GF-D8 (cell line): ENCODE data around the gene HYOU1.
"Not testable (repeated sequence)": the region's sequence is repeated elsewhere in the genome, so short reads cannot be mapped to it uniquely, and the experiment has no call there.

Experiments used
- DNase-seq: peaks from one replicate; lab custom pipeline; 2025; lab: John Stamatoyannopoulos, UW

Gene HYOU1

DNA sequence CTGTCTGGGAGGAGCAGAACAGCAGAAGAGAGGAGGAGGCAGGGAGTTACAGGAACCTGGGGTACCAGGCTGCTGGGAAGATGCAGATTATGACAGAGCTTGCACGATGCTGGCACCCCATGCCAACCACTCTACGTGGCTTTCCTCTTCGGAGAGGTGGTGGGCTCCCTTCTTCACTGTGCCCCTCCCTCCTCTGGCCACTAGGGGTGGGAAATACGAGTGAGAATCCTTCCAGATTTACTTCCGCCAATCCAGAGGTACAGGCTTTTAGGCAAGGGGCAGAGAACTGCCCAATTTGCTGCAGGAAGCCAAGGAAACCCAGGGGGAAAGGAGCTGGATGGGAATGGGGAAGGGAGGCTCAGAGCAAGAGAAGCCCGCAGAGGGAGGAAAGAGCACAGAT, 12.3 kb downstream of the HYOU1 start:
- no peak for DNase-seq

DNA sequence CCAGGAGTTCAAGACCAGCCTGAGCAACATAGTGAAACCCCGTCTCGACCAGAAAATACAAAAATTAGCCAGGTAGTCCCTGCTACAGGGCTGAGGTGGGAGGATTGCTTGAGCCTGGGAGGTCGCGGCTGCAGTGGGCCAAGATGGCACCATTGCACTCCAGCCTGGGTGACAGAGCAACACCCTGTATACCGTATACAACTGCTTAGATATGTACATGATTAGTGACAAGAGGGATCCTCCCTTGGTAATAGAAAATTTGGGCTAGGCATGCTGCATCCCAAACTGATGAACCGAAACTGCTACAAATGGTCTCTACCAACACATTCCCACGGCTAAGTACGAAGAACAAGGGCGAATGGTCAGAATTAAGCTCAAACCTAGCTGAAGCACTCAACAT, 14.1 kb downstream of the HYOU1 start:
- DNase-seq, result no peak

DNA sequence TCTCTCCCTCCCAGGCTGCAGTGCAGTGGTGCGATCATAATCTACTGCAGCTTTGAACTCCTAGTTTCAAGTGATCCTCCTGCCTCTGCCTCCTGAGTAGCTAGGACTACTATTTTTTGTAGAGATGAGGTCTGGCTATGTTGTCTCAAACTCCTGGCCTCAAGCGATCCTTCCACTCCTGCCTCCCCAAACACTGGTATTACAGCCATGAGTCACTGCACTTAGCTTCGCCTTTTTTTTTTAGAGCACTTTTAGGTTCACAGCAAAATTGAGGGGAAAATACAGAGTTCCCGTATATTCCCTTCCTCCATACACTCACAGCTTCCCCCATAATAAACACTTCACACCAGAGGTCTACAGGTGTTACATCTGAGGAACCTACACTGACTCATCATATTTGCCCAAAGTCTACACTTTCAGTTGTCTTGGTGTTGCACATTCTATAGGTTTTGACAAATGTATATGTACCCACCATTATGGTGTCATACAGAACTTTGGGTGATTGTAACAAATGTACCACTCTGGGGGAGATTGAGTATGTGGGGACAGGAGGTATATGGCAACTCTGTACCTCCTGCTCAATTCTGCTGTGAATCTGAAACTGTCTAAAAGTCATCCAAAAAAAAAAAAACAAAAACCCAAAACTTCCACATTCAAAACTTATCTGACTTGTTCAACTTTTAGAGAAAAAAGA, 15.0 kb downstream of the HYOU1 start:
- DNase-seq, result no peak

DNA sequence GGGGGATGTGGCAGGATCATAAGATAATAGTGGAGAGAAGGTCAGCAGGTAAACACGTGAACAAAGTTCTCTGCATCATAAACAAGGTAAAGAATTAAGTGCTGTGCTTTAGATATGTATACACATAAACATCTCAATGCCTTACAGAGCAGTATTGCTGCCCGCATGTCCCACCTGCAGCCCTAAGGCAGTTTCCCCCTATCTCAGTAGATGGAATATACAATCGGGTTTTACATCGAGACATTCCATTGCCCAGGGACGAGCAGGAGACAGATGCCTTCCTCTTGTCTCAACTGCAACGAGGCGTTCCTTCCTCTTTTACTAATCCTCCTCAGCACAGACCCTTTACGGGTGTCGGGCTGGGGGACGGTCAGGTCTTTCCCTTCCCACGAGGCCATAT, 17.5 kb downstream of the HYOU1 start:
- DNase-seq, result not testable (repeated sequence)

DNA sequence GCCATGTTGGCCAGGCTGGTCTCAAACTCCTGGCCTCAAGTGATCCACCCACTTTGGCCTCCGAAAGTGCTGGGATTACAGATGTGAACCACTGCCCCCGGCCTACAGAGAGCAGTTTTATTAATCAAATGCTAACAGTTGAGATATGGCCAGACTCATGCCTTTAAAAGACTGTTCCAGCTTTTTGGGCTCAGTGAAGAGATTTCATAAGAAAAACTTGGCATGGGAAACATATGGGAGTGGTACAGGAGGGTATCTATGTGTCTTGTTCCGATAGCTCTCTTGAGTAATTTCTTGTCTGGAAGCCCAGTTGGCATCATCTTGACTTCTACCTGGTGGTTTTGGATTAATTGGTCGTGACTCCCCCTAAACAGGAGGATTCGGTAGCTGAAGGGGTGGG, 18.1 kb downstream of the HYOU1 start:
- no peak for DNase-seq

DNA sequence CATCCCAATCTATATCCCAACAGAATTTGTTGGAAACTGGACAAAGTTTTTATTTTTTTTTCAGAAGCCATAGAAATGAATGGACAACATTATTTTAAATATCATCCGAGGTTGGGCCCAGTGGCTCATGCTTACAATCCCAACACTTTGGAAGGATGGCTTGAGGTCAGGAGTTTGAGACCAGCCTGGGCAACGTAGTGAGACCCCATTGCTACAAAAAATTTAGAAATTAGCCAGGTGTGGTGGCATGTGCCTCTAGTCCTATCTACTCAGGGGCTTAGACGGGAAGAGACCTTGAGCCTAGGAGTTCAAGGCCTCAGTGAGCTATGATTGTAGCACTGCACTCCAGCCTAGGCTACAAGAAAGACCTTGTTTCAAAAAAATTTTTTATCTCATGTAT, 22.2 kb downstream of the HYOU1 start:
- no peak for DNase-seq

DNA sequence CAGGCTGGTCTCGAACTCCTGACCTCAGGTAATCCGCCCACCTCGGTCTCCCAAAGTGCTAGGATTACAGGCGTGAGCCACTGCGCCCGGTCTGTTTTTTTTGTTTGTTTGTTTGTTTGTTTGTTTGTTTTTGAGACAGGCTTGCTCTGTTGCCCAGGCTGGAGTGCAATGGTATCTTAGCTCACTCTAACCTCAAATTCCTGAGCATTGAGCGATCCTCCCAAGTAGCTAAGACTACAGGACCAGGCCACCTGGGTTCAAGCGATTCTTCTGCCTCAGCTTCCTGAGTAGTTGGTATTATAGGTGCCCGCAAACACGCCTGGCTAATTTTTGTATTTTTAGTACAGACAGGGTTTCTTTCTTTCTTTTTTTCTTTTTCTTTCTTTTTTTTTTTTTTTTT, 23.6 kb downstream of the HYOU1 start:
- DNase-seq, result not testable (repeated sequence)

DNA sequence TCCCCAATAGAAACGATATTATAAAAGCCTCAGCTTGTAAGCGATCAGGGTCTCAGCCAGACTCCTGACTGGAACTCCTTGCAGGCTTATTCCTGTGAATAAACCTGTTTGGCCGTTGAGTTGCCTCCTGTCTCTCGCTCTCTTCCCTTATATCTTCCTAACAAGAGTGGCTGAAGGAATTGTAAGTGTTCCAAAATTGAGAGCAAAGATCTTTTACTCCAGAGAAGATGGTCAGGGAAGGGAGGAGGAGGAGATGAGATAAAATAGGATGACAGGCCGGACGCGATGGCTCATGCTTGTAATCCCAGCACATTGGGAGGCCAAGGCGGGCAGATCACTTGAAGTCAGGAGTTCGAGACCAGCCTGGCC, 25.1 kb downstream of the HYOU1 start:
- DNase-seq, result no peak

DNA sequence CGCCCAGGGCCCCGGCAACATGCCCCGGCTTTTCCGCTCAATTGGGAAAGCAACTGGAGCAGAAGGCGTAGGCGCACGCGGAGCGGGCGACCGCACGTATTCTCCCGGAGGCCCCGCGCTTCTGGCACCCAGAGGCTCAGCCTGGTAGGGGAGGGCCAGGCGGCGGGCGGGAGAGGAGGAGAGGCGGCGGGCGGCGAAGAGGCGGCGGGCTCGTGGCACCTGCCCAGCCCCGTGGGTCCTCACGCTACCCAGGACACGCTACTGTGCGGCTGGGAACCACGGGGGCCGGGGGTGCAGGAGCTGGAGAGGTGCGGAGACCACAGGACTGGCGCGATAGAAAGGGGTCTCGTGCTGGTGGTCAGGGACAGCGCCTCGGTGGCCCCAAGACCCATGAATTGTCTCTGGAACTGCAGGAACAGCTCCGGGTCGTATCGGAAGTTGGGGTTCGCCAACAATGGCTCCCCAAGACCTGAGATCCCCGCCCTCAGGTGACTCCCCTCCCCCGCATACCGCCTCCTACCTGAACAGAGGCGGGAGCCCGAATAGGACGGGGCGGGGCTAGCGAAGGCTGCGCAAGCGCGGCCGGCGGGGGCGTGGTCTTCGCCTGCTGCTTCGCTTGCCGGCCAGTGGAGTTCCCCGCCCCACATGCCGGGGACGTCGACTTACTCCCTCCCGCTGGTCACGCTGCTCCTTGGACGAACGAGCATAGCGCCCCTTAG, 26.5 kb downstream of the HYOU1 start, which contains the start of gene SLC37A4:
SLC37A4 (minus strand) TSS at position 549 of the 719 bp plus-strand sequence.
- DNase-seq, result peak; percentile 100

DNA sequence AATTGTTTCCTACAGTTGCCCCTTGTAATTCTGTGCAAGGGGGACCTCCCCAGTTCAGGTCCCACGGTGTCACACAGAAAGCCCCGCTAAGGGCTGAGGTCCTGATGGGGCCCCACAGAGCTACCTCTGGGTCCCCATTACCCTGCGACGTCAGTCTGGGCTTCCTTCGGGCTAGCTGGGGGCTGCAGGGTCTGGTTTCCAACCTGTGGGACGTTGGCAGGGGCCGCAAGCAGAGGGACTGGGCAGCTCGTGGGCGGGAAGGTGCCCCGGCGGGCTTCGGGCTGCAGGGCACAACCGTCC, 27.0 kb downstream of the HYOU1 start:
- no peak for DNase-seq

DNA sequence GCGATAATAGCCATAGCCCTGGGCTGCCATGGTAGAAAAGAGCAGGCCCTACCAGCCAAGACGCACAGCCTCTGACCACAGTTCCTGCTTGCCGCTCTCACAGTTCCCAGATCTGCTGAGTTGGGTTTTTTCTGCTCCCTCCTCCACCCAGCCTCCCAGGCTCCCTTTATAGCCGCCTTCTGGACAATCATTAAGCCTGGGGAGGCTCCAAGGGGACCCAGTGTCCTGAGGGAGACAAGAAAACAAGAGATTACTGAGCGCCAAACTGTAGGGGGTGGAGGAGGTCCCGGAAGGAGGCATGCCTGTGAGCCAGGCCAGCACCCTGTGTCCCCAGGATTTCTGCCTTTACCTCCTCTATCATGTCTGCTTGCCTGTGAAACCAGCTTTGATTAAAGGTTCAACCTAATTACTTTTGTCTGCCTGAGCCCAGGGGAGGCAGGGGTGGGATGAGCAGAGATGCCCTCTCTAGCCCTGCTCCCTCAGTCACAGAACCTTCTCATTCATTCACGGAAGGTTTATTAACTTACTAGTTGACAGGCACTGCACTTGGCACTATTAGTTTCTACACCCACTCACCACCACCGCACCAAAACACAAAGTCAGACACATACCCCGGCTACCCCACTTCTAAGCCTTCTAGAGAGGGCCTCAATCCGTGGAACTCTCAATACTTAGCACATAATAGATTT, 27.5 kb downstream of the HYOU1 start:
- DNase-seq, result peak; percentile 56

DNA sequence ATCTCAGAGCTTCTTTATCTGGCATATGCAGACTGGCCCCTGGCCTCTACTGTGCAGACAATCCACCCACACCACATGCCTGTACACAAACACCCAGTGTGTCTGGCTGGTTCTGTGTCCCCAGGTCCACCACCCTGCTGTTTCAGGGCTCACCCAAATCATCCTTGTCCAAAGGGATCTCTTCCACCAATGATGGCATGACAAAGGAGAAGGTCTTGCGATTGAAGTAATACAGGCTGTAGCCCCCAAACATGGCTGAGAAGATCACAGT, 28.0 kb downstream of the HYOU1 start:
- no peak for DNase-seq

DNA sequence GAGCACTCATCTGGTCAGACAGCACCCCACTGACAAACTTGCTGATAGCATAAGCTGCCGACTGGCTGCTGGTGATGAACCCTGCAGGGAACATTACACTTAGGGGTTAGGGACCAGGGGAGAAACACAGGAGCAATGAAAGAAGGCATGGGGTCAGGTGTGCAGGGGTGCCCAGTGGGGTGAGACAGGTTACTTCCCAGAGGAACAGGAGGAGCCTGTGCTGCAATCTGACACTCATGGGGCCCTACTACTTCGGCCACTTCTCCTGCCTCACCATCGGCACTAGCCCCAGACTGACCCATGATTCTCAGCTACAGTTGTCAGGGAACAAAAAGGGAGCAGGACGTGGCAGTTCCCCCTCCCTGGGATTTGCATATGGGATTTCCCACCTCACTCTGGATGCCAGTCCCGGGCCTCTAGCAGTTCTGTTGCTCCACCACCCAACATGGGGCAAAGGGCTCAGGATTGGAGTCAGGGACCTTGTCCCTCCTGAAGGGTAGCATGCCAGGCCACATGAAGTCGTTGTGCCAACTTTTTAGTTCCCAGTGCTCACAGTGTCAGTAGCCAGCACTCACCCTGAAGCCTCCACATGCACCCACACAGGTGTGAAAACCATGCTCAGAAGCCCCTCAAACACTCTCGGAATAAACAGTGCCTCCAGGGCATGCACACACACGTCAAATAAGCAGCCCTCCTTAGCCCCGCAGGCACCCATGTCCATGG, 28.5 kb downstream of the HYOU1 start:
- DNase-seq, result no peak

DNA sequence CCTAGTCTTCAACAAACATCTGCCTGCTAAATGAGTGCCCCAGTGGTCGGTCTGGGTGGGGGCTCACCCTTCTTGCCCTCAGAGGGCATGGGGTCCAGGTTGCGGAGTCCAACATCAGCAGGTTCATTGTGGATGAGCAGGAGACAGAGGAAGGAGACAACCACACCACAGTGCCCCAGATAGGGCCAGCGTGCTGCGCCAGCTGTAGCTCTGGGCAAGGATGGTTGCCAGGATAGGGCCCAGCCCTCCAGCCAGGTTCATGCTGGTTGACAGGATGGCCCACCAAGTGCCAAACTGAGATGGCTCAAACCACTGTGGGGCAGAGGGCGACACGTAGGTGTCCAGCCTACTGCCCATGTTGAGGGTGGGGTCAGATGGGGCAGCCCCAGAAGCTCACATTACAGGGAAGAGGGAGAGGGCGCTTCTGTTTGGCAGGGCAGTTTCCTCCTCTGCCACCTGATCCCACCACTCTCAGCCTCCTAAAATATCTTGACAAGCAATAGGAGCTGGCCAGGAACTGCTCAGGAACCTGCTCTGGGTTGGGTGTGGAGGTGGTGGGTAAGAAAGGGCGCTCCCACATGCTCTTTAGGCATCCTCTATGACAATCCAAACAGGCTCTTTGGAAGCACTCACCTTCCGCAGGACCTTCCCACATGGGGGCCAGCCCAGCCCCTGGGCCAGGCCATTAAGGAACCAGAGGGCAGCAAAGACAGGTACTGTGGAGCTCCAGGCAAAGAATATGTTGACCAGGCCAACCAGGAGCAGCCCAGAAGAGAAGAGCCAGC, 29.3 kb downstream of the HYOU1 start:
- DNase-seq, result no peak

DNA sequence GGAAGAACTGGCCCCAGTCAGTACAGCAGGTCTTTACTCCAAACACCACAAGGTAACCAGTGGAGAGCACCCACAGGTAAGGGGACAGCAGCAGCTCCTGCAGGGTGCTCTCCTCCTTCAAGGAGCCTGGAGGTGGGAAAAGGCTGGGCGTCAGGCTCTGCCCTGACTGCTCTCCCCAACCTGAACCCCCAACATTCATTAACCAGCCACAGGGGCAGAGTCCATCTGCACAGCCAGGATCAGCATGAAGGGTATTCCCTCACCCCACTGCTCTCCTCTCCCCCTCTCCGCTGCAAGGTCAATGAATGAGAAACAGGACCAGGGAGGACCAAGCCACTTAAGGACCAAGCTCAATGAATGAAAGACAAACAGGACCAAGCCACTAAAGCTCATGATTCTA, 30.0 kb downstream of the HYOU1 start:
- no peak for DNase-seq

DNA sequence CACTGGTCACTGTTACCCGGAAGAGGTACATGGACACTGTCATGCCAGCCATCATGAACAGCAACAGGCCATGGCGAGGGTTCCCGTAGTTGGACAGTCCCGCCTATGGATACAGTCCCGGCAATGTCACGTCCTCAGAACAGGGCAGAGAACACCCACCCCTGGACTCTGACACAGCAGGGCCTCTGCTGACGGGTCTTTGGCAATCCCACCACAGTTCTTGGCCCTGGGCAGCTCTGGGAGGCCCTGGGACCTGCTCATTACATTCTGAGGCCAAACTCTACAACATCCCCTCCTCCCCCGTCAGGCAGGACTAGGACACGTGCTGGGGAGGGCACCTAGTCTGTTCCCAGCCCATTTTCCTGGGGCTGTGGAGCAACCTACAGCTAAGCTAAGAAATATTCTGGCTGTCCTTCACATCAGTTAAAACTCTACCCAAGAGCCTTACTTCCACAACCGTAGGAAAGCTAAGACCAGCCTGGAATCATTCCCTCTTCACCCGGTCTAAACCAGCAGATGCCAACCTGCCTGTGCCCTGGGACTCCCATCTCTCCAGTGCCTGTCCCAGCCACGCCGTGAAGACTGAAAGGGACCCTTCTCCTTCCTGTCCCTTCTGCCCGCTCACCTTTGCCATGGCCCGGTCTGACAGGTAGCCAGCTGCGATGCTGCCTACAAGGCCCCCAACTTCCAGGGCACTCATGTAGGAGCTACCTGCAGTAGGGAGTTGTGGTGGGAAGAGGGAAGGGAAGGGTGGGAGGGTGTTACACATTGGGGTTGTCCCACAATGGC, 30.8 kb downstream of the HYOU1 start:
- no peak for DNase-seq

DNA sequence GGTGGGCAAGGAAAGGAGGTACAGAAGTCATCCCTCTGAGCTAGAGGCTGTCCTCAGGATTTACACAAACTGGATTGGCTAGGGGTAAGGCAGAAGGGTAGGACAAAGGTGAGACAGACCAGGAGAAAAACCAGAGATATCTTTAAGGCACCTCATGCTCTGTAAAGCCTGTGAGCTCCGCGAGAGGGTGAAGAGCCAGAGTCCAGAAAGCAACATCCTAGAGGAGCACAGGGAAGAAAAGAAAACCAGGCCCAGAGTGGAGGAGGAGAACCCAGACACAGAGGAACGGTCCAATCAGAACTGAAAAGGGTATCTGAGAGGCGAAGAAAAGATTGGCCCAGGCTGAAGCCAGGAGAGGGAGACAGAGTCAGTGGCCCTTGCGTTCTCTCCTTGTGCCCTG, 31.5 kb downstream of the HYOU1 start:
- no peak for DNase-seq

DNA sequence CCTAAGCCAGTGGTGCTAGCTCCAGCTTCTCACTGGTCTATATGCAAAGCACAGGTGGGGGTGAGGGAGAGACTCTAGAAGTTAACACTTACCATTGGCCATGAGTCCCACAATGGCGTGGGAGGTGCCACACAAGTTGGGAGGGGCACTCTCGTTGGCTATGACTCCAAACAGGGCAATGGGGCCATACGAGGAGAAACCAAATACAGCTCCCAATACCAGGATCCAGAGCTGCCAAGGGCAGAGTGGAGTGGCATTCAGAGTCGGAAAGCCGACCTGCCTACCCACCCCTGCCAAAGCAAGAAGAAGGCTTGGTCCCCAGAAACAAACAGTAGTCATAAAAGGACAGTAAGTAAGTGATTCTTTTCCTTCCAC, 31.9 kb downstream of the HYOU1 start:
- no peak for DNase-seq

DNA sequence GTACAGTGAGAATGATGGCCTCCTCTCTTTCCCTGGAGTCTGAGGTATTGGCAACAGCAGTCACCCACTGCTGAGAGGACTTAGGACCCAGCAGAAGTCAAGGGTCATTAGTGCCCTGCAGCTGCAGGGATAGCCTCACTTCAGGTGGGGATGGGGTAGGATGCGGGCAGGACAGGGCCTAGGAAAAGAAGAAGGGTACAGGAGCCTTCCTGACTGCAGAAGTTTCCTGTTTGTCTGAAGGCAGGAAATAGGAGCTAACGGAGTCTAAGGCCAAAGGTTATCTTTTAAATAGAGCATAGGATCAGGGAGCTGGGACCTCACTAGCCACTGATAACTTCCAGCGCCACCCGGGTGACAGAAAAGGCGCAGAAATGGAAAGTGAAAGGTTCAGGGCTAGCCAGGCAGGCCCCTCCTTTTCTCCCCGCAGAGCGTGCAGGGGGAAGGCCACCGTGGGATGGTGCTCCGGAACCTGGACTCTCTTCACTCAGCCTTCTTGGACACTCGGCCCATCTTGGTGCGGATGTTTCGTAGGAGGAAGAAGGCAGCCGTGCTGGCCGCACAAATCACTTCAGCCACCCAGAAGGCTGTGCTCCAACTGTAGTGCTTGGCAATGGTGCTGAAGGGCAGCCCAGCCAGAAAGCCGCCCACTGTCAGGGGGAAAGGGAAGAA, 32.4 kb downstream of the HYOU1 start:
- DNase-seq, result no peak

DNA sequence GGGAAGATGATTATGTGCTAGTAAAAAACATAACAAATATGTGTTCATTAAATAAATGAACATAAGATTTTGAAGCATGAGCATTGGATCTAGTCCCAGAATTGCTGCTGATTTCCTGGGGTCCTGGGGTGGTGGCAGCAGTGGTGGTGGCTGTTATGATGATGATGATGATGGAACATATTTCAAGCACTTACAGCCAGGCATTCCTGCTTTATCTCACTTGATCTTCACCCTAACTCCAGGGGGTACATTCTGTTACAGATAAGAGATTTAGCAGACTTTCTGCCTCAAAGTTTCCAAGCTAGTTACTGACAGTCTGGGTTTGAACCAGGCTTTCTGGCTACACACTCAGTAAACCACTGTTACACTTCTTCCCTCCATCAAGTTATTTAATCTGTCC, 33.3 kb downstream of the HYOU1 start:
- no peak for DNase-seq

DNA sequence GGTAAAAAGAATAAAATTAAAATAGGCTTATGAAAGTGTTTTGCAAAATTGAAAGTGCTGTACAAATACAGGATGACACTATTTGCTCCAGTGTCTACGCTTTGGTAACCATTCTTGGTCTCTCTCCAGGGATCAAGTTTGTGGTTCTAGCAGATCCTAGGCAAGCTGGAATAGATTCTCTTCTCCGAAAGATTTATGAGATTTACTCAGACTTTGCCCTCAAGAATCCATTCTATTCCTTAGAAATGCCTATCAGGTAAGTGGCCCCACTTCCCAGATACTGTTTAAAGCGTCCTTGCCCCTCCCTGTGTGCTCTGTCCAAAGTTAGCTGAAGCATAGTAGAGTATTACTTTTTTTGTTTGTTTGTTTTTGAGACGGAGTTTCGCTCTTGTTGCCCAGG, 35.4 kb downstream of the HYOU1 start:
- DNase-seq, result no peak
